Naive B cell (primary cell): Measurements from ENCODE around the gene HSPA6. TPM values are rescaled to one million over a fixed set of nuclear protein-coding genes. Genes with fewer than 3 reads are reported as not detected.
"Not testable (repeated sequence)": the region's sequence is repeated elsewhere in the genome, so short reads cannot be mapped to it uniquely, and the experiment has no call there.

Source experiments
- ATAC-seq, 2 donors: fragments of 150-1000 bp; cut with Tn5 transposase; 2 replicates each; pipeline ENCODE4 v1.10.0; 2021; ENCODE audit warnings: low read depth in 2 of 2, mild to moderate bottlenecking in 2 of 2, moderate library complexity in 2 of 2
- DNase-seq: peaks from one replicate; pipeline ENCODE4 v3.0.0; 2022
- H3K27ac Mint-ChIP-seq, 6 donors: one replicate each; pipeline ENCODE4 v1.8.0; 2020 to 2022; ENCODE audit warnings: mild to moderate bottlenecking in 6 of 6, mixed read lengths in 6 of 6, moderate library complexity in 5 of 6, inconsistent platforms in 2 of 6
- H3K27me3 Mint-ChIP-seq, 3 donors: one replicate each; pipeline ENCODE4 v1.8.0; 2021 to 2022; ENCODE audit warnings: mixed read lengths in 3 of 3, mild to moderate bottlenecking in 1 of 3
- H3K36me3 Mint-ChIP-seq, 2 donors: one replicate each; pipeline ENCODE4 v1.8.0; 2020 to 2022; ENCODE audit warnings: mixed read lengths in 2 of 2, inconsistent platforms in 1 of 2, mild to moderate bottlenecking in 1 of 2
- H3K4me1 Mint-ChIP-seq, 3 donors: one replicate each; pipeline ENCODE4 v1.8.0; 2020 to 2022; ENCODE audit warnings: mixed read lengths in 3 of 3, inconsistent platforms in 1 of 3, mild to moderate bottlenecking in 1 of 3, moderate library complexity in 1 of 3
- H3K4me3 Mint-ChIP-seq, 8 donors: one replicate each; pipeline ENCODE4 v1.8.0; 2020 to 2022; ENCODE audit warnings: mild to moderate bottlenecking in 8 of 8, mixed read lengths in 8 of 8, moderate library complexity in 8 of 8, inconsistent platforms in 2 of 8
- H3K9me3 Mint-ChIP-seq, 7 donors: one replicate each; pipeline ENCODE4 v1.8.0; 2020 to 2022; ENCODE audit warnings: mixed read lengths in 7 of 7, mild to moderate bottlenecking in 5 of 7, inconsistent platforms in 2 of 7, moderate library complexity in 1 of 7
- polyA plus RNA-seq, 6 donors: library from polyadenylated mRNA; unstranded; fragments of 300-500 nt; fragmentation: Illumina TruSeq; gene quantifications; one replicate each; pipeline ENCODE4 v1.2.3, GENCODE V29; 2021; ENCODE audit warnings: low read depth in 6 of 6

Gene HSPA6
- polyA plus RNA-seq, 6 donors from 2014 or later: 0.12 to 0.13 TPM; not detected in 4

DNA sequence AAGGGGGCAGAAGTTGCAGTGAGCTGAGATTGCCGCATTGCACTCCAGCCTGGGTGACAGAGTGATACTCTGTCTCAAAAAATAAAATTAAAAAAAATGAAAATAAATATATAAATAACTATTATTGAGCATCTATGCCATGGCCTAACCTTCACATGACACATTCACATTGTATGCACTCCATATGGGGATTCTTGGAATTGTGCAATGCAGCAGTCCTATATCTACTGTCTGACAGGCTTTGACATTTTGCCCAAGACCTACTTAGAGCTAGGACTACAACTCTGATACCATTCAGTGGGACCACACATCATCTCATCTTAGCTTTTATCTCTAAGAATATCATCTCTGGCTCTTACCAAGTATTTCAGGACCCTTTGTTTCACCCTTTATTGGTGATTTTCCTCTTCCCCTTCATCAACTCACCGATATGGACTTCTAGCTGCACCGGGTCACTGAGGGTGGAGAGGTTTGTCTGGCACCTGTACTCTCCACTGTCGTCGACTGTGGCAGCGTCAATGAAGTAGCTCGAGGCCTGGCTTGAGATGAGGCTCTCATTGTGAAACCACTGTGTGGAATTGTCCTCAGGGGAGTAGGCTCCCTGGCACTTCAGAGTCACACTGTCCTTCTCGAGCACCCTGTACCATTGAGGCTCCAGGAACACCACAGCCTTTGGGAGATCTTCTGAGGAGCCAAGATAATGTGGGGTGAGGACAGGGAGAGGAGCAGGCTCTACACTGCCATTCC is 23.8 kb downstream of the HSPA6 start:
- DNase-seq, H3K4me3 Mint-ChIP-seq, H3K27ac Mint-ChIP-seq, ATAC-seq, H3K36me3 Mint-ChIP-seq, H3K9me3 Mint-ChIP-seq, H3K27me3 Mint-ChIP-seq: not testable (repeated sequence)
- peaks cover 4 to 13% (median 10%) of the 10 kb centered on the region in 3 donors for H3K4me1 Mint-ChIP-seq

GRCh38 chr1:161548749-161549406 is 24.5 kb downstream of the HSPA6 start:
- H3K4me3 Mint-ChIP-seq, ATAC-seq, H3K36me3 Mint-ChIP-seq, H3K27me3 Mint-ChIP-seq, H3K27ac Mint-ChIP-seq, DNase-seq, H3K9me3 Mint-ChIP-seq: not testable (repeated sequence)
- peaks cover 4 to 11% (median 8%) of the 10 kb centered on the region in 3 donors for H3K4me1 Mint-ChIP-seq

DNA sequence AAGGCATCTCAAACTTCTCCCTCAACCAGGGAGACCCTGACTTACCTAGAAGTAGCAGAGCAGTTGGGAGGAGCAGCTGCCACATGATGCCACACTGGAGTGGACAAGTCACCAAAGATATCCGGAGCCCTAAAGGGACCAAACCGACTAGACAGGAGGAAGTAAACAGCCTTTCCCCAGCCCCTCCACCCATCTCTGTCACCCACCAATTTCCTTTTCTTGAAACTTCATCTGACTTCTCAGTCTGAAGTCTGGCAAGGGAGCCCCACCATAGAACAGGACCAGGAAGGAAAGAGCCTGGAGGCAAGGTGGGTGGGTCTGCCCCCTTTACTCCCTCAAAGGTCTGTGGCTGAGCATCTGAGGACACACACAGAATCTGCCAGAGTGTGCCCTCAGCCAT is 25.3 kb downstream of the HSPA6 start, which contains the start of gene FCGR3A:
TSS of gene FCGR3A (minus strand) at position 167 of the 400 bp plus-strand sequence. CDS start at position 85, 82 bp downstream.
- H3K4me1 Mint-ChIP-seq: peaks cover 7 to 9% (median 8%) of the 10 kb centered on the region in 3 donors
- no peak within 1 kb of the TSS for H3K4me3 Mint-ChIP-seq
- DNase-seq: no peak
- ATAC-seq: no peak
- no peaks in the 10 kb centered on the region for H3K36me3 Mint-ChIP-seq
- no peaks in the 10 kb centered on the region for H3K27me3 Mint-ChIP-seq
- H3K9me3 Mint-ChIP-seq: no peaks in the 10 kb centered on the region
- no peak within 1 kb of the TSS for H3K27ac Mint-ChIP-seq

GRCh38 chr1:161550942-161551341 is 26.6 kb downstream of the HSPA6 start:
- not testable (repeated sequence) for H3K27me3 Mint-ChIP-seq, H3K27ac Mint-ChIP-seq, H3K9me3 Mint-ChIP-seq

DNA sequence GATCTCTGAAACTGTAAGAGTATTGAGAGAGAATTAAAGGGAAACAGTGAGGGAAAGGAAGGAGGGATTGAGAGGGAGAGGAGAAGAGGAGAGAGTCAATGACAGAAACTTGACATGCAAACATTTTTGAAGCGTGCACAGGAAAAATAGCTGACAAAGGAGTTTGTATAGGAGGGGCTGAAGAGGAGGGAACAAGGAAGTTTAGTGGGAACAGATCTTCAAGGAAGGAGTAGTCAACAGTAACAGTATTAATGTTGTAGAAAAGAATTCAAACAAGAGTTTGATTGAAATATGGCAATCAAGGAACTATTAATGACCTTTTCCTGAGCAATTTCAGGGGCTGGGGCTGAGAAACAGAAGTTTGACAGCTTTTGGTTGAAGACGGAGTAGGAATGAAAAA is 29.3 kb downstream of the HSPA6 start:
- not testable (repeated sequence) for DNase-seq, H3K4me3 Mint-ChIP-seq, H3K27me3 Mint-ChIP-seq, H3K9me3 Mint-ChIP-seq, H3K36me3 Mint-ChIP-seq, H3K4me1 Mint-ChIP-seq, ATAC-seq, H3K27ac Mint-ChIP-seq

More at GRCh38 chr1:161550942-161551341, 26.6 kb downstream of the HSPA6 start:
- H3K4me3 Mint-ChIP-seq, H3K4me1 Mint-ChIP-seq, ATAC-seq, H3K36me3 Mint-ChIP-seq, DNase-seq: not testable (repeated sequence)

DNA sequence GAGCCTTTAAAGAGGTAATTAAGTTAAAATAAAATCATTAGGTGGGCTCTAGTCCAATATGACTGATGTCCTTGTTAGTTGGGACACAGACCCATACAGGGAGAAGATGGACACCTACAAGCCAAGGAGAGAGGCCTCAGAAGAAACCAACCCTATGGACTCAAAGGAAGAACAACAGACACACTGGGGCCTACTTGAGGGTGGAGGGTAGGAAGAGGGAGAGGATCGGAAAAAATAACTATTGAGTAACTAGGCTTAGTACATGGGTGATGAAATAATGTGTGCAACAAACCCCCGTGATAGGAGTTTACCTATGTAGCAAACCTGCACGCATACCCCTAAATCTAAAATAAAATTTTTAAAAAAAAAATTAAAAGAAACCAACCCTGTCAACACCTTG is 30.0 kb downstream of the HSPA6 start:
- H3K27ac Mint-ChIP-seq, H3K27me3 Mint-ChIP-seq, H3K4me1 Mint-ChIP-seq, H3K4me3 Mint-ChIP-seq, DNase-seq, H3K9me3 Mint-ChIP-seq, ATAC-seq, H3K36me3 Mint-ChIP-seq: not testable (repeated sequence)

DNA sequence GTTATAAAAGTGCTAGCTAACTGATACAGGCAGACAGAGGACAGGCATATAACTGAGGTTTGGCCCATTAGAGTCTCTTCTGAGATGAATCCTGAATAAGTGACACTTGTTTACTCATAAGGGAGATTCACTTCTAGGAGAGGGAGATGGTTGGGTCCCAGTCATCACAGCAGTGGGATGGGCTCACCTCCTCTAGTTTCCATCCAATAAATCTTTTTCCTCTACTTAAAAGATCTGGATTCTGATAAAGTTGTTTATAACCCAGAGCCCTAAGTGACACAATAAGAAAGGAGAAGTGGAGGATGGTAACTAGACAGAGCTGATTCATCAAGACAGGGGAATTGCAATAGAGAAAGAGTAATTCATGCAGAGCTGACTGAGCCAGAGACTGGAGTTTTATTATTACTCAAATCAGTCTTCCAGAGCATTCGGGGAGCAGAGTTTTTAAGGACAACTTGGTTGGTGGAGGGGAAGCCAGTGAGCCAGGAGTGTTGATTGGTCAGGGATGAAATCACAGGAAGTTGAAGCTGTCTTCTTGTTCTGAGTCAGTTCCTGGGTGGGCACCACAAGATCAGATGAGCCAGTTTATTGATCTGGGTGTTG is 30.6 kb downstream of the HSPA6 start:
- not testable (repeated sequence) for H3K36me3 Mint-ChIP-seq, DNase-seq, H3K27ac Mint-ChIP-seq, H3K27me3 Mint-ChIP-seq, H3K9me3 Mint-ChIP-seq
- Mint-ChIP-seq H3K4me1 (peaks cover 5 to 10% (median 5%) of the 10 kb centered on the region in 3 donors), H3K4me3 (peak overlapping the region in 1 of 8 donors; percentile 35)
- ATAC-seq: peak in 1 of 2 donors; percentile 56

GRCh38 chr1:161556143-161556542 is 31.8 kb downstream of the HSPA6 start:
- not testable (repeated sequence) for H3K36me3 Mint-ChIP-seq, H3K27me3 Mint-ChIP-seq, H3K9me3 Mint-ChIP-seq, ATAC-seq, DNase-seq, H3K4me3 Mint-ChIP-seq, H3K27ac Mint-ChIP-seq
- H3K4me1 Mint-ChIP-seq: peaks cover 10 to 15% (median 12%) of the 10 kb centered on the region in 3 donors

GRCh38 chr1:161556990-161557389 is 32.6 kb downstream of the HSPA6 start:
- H3K36me3 Mint-ChIP-seq, H3K27ac Mint-ChIP-seq, ATAC-seq, DNase-seq, H3K9me3 Mint-ChIP-seq, H3K4me3 Mint-ChIP-seq, H3K27me3 Mint-ChIP-seq: not testable (repeated sequence)
- H3K4me1 Mint-ChIP-seq: peaks cover 13 to 19% (median 15%) of the 10 kb centered on the region in 3 donors

DNA sequence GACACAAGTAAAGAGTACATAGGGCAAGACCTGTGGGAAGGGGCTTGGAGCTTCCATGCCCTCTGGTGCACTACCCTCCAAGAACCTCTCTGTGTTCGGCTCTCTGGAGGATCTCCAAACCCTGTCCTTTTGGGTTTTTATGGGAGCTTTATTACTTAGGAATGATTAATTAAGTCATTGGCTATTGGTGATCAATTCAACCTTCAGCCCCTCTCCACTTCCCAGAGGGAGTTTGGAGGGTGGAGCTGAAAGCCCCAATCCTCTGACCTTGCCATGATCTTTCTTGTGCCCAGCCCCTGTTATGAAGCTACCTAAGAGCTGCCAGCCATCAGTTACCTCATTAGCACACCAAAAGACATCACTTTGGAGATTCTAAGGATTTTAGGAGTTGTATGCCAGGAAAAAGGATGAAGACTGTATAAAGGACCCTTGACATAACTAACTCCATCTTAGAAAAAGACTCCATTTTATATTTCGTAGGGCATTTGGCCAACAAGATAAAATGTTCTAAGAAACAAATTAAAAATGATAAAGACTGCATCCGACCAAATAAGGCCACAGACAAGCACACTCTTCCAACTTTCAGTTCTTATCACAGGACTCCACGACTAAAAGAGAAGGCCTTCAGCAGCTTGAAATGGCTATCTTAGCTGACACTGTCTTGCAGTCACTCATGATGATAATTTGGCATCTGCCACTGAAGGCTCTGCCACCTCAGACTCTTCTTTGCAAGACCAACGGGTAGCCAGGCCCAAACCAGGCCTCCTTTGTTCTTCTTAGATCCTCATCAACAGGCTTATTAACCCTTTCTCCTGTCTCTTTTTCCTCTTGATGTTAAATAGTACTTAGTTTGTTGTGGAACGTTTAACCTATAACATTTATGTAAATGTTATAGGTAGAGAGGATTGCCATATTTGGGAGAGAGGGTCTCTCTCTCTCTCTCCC is 33.4 kb downstream of the HSPA6 start:
- not testable (repeated sequence) for H3K27me3 Mint-ChIP-seq, H3K36me3 Mint-ChIP-seq, ATAC-seq

DNA sequence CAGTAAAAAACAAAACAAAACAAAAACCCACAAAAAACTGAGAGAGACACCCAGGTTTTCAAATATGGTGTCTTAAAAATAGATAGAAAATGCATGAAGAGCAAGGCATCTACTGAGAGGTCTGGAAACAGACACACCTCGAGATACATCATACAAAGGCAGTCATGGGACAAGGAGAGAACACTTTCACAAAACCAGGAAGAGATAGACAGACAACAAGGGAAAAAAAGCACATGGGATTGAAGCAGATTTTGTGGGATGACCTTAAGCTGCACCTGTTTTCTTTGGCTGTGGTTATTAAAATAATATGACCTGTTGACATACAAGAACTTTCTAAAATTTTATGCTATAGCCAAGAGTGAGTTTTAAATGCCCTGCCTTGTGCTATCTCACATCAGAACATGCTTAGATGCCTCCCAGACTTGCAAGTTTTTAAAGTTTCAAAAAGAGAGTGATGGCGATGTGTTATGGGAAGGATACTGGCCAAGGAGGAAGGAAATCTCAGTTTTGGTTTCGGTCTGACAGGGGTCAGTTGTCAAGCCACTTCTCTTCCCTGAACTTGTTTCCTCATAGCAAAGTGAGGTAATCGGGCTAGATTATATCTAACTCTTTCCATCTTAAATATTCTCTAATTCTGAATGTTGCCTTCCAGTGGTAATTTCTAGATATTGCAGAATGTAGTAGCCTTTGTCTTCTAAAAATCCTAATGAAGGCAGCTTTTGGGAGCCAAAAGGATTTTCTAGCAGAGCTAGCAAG is 36.8 kb downstream of the HSPA6 start:
- H3K27me3 Mint-ChIP-seq, H3K9me3 Mint-ChIP-seq, H3K36me3 Mint-ChIP-seq: not testable (repeated sequence)
- H3K4me3 Mint-ChIP-seq: peak overlapping the region in 7 of 8 donors; percentile 38 to 80 (median 76)
- peak overlapping the region in 4 of 6 donors; percentile 44 to 90 (median 65) for H3K27ac Mint-ChIP-seq
- ATAC-seq (peak; percentile 77 to 78), DNase-seq (peak; percentile 48)
- peaks cover 11 to 14% (median 13%) of the 10 kb centered on the region in 3 donors for H3K4me1 Mint-ChIP-seq

More for the DNA sequence above, 33.4 kb downstream of the HSPA6 start:
- not testable (repeated sequence) for H3K27ac Mint-ChIP-seq, DNase-seq, H3K9me3 Mint-ChIP-seq, H3K4me3 Mint-ChIP-seq
- H3K4me1 Mint-ChIP-seq: peaks cover 13 to 19% (median 15%) of the 10 kb centered on the region in 3 donors

- H3K9me3 Mint-ChIP-seq, H3K36me3 Mint-ChIP-seq, H3K4me3 Mint-ChIP-seq, DNase-seq, H3K27me3 Mint-ChIP-seq, H3K27ac Mint-ChIP-seq, ATAC-seq: not testable (repeated sequence)
- peaks cover 15 to 18% (median 17%) of the 10 kb centered on the region in 3 donors for H3K4me1 Mint-ChIP-seq
These were observed 38.1 kb downstream of the HSPA6 start for GRCh38 chr1:161562441-161562840.
